Fibroblast of skin of right quadriceps (primary cell): ENCODE data around the gene RAB8B.

Source experiments
- DNase-seq: peaks from one replicate; pipeline ENCODE4 v3.0.0-alpha.2; 2013

The RAB8B gene

DNA sequence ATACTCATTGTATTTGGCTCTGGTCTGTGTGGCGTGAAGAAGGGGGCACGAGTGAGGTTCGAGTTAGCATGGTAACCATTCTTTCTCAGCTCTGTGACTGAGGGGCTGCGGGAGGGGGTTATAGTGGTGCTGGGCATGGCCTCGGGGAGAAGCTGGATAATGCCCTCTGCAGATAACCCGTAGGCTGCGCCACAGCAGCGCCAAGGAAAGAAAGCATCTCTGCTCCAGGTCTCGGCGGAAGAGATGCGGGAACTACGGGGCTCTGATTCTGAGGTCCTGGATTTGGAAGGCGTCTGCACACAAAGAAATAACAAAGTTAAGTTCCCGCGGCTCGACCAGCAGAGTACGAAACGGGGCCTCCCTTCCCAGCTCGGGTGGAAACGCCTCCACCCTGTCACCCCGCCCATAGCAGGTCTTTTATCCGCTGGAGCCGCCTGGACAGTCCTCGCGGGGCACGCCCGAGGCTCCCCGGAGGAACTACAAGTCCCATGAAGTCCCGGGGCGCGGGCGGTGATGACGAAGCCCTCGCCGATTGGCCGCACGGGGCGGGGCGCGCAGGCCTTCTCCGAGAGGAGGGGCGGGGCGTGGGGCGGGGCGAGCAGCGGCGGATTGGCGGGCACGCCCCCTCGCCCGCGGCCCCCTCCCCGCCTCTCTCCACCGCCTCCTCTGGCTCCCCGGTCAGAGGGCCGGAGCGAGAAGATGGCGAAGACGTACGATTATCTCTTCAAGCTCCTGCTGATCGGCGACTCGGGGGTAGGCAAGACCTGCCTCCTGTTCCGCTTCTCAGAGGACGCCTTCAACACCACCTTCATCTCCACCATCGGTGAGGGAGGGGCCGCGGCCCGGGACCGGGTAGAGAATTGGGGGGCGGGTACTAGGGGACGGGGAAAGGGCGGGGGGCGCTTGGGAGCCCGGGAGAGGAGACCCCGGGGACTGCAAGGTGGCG, at the start of gene RAB8B:
RAB8B (plus strand) TSS at position 681 of the 946 bp plus-strand sequence; CDS start at position 700, 19 bp downstream.
- DNase-seq: peak; percentile 97

DNA sequence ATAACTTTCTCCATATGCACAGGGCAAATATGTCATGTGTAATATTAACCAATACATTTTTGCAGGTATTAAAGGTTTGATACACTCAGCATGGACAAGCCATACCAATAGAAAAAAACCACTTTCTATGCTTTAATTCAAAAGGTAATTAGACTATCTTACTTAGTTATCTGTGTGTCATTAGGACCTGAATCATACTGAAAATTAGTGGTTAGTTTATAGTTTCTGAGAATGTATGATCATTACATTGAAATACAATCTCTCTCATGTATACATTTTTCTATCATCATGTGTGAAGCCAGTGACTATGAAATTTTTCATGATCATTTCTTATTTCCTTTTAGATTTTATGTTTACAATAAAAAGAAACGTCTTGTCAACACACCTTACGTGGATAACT, 48.5 kb upstream of the RAB8B start:
- no peak for DNase-seq

DNA sequence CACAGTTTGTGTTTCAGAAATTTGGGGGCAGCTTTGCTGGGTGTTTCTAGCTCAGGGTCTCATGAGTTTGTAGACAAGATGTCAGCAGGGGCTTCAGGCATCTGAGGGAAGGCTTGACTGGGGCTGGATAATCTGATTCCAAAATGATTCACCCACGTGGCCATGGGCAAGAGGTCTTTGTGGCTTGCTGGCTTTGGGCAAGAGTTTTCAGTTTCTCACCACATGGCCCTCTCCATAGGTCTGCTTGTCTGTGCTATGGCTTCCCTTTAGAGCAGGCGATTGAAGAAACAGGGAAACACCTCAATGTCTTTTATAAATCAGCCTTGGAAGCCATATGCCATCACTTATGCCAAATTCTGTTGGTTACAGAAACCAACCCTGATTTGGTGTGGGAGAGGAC, 44.0 kb upstream of the RAB8B start:
- DNase-seq: no peak

DNA sequence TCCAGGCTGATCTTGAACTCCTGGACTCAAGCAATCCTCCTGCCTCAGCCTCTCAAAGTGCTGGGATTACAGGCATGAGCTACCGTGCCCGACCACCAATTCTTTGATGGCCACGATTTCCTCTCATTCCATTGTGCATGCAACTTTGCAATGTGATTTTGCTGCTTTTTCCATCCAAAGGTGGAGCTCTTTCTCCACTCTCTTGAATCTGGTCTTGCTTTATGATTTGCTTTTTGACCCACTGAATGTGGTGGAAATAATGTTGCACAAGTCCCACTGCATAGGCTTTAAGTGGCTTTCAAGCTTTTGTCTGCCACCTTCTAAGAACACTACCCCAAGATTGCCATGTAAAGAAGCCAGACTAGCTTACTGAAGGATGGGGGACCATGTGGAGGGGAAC, 42.7 kb upstream of the RAB8B start:
- no peak for DNase-seq

GRCh38 chr15:63151665-63152064, 37.7 kb upstream of the RAB8B start:
- DNase-seq: no peak

GRCh38 chr15:63155486-63155885, 33.9 kb upstream of the RAB8B start:
- DNase-seq: no peak

DNA sequence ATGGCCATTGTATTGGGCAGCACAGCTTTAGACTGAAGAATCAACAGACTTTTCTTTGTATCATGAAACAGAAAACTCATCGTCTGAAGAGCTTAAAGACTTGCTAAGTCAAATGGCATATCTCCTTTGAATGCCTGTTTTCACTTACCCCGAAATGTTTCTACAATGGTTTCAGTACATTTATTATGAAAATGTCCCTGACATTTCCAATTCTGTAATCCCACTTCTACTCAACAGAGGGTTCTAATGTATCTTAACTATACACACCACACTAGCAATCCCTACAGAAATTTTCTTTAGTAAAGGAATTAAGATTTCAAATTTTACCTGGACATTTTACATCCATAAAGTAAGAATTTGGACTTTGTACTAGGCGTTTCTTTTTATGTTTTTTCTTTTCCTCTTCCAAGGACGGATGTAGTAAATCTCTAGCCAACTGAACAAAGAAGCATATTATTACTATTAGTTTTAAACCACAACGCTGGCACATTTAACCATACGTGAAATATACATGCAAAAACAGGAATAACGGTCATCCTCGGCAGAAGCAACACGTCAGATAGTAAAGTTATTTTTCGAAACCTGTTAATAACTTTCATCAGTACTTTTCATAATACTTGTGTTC, 33.2 kb upstream of the RAB8B start:
- DNase-seq: no peak

GRCh38 chr15:63156755-63157117, 32.7 kb upstream of the RAB8B start:
- no peak for DNase-seq

DNA sequence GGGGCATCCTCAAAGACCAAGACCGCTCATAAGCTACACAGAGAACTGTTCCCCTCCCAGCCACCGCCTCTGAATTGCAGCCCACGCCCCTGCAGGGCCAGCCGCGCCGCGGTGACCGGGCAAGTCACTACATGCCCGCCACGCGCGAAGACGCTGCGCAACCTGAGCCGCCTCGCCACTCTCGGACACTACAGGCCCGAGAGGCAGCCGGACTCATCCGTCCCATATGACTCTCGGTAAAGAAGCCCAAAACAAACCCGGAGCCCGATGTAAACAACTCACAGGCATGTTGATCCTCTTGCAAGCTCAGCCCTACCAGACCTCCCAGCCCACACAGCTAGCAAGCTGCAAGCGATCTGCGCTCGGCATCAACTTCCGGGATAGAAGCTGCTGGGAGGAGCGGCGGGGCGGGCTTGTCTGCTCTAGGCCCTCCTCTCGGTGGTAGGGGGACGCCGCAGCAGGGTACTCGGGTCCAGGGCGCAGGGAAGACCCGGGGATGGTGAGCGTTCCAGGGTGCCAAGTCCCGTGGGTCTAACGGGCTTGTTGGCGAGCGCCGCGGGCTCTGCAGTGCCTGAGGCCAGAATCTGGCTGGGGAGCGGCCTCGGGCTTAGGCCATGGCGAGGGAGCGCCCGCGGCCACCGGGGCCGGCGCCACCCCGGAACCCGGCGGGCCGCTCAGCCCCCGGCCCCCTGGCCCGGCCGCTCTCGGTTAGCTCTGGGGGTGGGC, 32.1 kb upstream of the RAB8B start, which contains the start of gene RPS27L:
RPS27L (minus strand) TSS at position 360 of the 726 bp plus-strand sequence; CDS start at position 288, 72 bp downstream.
- peak; percentile 94 for DNase-seq

DNA sequence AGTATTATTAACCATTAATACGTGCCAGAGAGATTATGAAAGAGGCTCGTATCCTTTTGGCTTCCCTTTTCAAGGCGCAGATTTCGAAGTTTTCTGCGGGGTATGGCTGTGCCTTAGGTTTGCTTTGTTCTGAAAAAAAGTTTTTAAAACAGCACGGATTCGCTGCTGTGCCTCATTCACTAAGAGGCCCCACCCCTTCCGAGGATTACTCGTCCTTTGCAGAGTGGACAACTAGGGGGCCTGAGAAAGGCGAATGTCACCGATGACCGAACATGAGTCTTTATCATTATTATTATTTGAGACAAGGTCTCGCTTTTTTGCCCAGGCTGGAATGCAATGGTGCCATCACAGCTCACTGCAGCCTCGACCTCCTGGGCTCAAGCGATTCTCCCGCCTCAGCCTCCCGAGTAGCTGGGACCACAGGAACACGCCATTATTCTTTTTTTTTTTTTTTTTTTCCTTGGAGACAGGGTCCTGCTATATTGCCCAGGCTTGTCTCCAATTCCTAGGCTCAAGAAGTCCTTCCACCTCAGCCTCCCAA, 31.4 kb upstream of the RAB8B start:
- DNase-seq: peak; percentile 76

- DNase-seq: no peak
These were observed 28.8 kb upstream of the RAB8B start for GRCh38 chr15:63160638-63161037.

- DNase-seq: no peak
These were observed 26.2 kb upstream of the RAB8B start for GRCh38 chr15:63163217-63163616.

GRCh38 chr15:63165166-63165859, 24.1 kb upstream of the RAB8B start:
- DNase-seq: no peak

GRCh38 chr15:63166219-63166618, 23.2 kb upstream of the RAB8B start:
- DNase-seq: no peak

- no peak for DNase-seq
These were observed 19.6 kb upstream of the RAB8B start for GRCh38 chr15:63169788-63170187.

DNA sequence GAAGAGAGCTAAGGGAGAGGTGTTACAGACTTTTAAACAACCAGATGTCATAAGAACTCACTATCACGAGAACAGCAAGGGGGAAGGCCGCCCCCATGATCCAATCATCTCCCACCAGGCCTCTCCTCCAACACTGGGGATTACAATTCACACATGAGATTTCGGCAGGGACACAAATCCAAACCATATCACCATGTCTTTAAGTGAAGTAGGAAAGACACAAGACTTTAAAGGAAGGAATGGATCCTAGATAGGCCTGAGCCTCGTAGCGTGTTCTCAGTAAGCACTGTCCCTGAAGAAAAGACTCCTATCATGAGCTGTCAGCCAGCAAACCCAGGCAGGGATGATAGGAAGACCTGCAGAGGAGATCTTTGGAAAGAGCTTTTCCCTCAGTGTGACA, 17.0 kb upstream of the RAB8B start:
- DNase-seq: no peak

DNA sequence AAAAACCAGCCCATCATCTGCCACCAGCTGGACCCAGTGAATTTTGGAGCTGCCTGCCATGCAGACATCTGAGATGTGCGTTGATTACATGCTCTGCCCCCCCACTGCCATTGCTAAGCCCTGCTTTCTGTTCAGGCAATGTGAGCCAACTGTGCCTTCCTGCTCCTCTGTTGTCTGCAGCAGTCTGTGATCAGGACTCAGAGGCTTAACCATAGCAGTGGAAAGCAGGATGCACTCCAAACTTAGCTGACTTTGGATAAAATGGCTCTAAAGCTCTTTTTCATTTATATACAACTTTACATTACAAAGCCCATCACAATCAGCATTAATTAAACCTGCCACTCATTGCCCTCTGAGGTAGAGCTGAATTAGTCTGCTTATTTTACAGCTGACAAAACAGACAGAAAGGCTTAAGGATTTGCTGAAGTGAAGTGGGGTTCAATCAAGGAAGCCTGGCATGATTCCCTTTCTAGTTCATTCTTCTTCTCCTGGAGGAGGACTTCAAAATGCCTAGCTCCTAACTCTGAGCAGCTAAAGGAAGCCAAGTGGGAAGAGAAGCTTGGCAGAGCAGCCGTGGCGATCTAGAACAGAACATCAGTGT, 16.5 kb upstream of the RAB8B start:
- no peak for DNase-seq

GRCh38 chr15:63176302-63176701, 13.1 kb upstream of the RAB8B start:
- no peak for DNase-seq

DNA sequence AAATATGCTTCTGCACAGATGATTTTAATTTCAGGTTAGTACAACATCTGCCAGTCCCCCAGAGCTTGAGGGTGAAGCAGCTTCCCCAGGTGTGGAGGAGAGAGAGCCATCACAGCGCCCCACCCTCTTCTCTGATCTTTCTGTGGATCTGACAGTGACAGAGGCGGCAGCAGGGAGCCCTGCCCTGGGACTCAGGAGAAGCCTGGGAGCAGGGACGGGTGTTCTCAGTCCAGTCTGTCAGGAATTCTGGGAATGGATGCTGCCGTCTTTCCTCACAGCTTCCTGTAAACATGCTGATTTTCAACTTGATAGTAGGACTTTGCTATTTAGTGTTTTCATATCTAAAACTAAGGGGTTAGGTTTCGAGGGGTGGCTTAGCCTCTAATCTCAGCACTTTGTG, 11.4 kb upstream of the RAB8B start:
- DNase-seq: no peak

GRCh38 chr15:63180746-63181145, 8.7 kb upstream of the RAB8B start:
- DNase-seq: no peak

DNA sequence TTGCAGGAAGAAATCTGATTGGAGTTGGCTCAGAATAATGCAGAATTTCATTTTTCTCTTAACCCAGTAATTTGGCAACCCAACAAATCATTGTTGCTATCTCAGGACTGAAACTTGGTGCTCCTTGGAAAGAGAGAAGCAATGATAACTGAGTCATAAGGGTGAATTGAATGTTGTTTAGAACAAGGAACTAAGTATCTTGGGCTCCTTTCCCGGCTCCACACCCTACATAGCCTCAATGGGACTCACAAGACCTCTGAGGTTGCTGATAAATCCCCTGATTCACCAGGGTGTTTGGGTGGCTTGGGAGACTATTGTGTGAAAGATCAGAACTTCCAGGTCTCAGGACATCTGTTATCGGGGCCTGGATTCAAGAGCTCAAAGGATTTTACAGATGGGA, 7.8 kb upstream of the RAB8B start:
- DNase-seq: no peak

GRCh38 chr15:63185206-63185605, 4.2 kb upstream of the RAB8B start:
- no peak for DNase-seq
